ENCODE measurements around the gene CYSRT1.

The CYSRT1 gene

DNA sequence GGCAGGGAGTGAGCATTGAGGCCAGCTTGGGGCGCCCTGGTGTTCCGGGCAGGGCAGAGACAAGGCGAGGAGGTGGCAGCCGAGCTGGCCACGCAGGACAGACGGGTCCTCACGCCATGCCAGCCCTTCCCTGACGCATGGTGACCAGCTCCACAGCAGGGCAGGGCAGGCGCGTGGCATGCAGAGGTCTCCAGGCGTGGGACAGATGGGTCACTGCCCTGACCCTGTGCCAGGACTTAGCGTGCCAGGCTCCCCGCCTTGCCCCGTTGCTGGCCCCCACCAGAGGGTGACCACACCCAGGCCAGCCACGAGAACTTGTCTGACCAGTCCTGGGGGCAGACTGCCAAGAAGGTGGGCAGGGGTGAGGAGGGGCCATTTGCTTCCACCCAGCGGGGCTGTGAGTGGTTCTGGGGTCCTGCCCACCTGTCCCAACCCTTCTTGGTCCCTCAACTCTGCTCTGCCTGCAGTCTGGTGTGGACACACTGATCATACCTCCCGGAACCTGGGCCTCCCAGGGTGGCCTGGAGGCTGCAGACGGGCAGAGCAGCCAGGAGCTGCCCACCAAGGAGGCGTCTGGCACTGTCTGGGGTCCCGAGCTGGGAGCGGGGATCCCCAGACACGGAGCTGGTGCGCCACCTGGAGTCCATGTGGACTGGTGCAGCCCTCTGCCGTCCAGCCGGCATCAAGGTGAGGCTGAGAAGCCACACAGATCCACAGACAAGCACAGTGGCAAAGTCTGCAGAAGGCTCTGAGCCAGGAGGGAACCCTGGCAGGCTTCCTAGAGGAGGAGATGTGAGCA, 2.3 kb downstream of the CYSRT1 start, which contains the start of gene RNF224:
Gene RNF224, plus strand, starts transcription at position 449 of the 799 bp plus-strand sequence. CDS start 834 bp downstream, outside the sequence.
- no peaks in the 10 kb centered on the region for H3K9me3 Mint-ChIP-seq
- peak within 1 kb of the TSS; percentile 70 for H3K27ac Mint-ChIP-seq
- H3K4me1 Mint-ChIP-seq, result peaks cover 8% of the 10 kb centered on the region
- peak within 1 kb of the TSS; percentile 16 for H3K4me3 Mint-ChIP-seq
- H3K27me3 Mint-ChIP-seq, result peaks cover 2% of the 10 kb centered on the region
- no peaks in the 10 kb centered on the region for H3K36me3 Mint-ChIP-seq

- Mint-ChIP-seq H3K4me1 (peaks cover 6% of the 10 kb centered on the region), H3K9me3 (no peaks in the 10 kb centered on the region), H3K4me3 (no peak overlapping the region), H3K36me3 (no peaks in the 10 kb centered on the region), H3K27ac (peak overlapping the region; percentile 70), H3K27me3 (peaks cover 2% of the 10 kb centered on the region)
These were observed 3.0 kb downstream of the CYSRT1 start for GRCh38 chr9:137227853-137228505.

GRCh38 chr9:137228506-137228967, 3.6 kb downstream of the CYSRT1 start:
- Mint-ChIP-seq H3K27ac (no peak overlapping the region), H3K4me1 (peaks cover 4% of the 10 kb centered on the region), H3K4me3 (no peak overlapping the region), H3K36me3 (no peaks in the 10 kb centered on the region), H3K9me3 (no peaks in the 10 kb centered on the region), H3K27me3 (peaks cover 2% of the 10 kb centered on the region)

- peaks cover 2% of the 10 kb centered on the region for H3K27me3 Mint-ChIP-seq
- H3K9me3 Mint-ChIP-seq, result no peaks in the 10 kb centered on the region
- H3K36me3 Mint-ChIP-seq, result no peaks in the 10 kb centered on the region
- no peak overlapping the region for H3K27ac Mint-ChIP-seq
- peaks cover 4% of the 10 kb centered on the region for H3K4me1 Mint-ChIP-seq
- H3K4me3 Mint-ChIP-seq, result no peak overlapping the region
These were observed 4.3 kb downstream of the CYSRT1 start for GRCh38 chr9:137228968-137229896.

- Mint-ChIP-seq H3K9me3 (no peaks in the 10 kb centered on the region), H3K27ac (no peak overlapping the region), H3K4me1 (peaks cover 4% of the 10 kb centered on the region), H3K36me3 (no peaks in the 10 kb centered on the region), H3K4me3 (no peak overlapping the region), H3K27me3 (peaks cover 2% of the 10 kb centered on the region)
These were observed 5.1 kb downstream of the CYSRT1 start for GRCh38 chr9:137229903-137230704.

DNA sequence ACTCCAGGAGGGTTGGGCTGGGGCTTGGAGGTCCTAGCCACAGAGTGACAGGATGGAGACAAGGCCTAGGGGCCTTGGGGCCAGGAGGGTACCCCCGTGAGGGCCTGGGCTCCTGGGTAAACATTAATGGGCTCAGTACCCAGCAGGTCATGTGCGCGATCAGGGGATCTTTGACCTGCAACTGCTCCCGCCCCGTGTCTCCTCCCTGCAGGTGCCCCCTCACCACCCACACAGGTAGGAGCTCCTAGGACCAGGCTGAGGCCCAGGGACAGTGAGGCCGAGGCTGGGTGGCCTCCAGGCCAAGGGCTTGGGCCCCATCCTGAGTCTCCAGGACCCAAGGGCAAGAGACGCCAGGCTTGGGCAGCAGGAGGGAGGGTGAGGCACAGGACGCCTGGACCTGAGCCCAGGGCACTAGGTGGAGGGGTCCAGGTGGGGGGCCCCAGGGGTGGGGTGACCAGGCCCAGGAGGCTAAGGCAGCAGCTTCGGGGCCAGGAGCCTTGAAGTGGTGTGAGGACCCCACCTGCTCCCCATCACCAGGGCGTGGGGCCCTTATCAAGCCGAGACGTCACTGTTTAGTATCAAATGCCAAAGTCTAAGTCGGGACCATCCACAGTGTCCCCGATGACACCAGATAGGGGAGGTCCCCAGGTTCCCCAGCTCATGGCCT, 5.9 kb downstream of the CYSRT1 start, which contains the start of gene SLC34A3:
Gene SLC34A3, plus strand, starts transcription at position 197 of the 667 bp plus-strand sequence. CDS start 802 bp downstream, outside the sequence.
- Mint-ChIP-seq H3K36me3 (no peaks in the 10 kb centered on the region), H3K27ac (no peak within 1 kb of the TSS), H3K9me3 (no peaks in the 10 kb centered on the region), H3K4me3 (no peak within 1 kb of the TSS), H3K27me3 (peaks cover 2% of the 10 kb centered on the region), H3K4me1 (peaks cover 4% of the 10 kb centered on the region)

- Mint-ChIP-seq H3K9me3 (no peaks in the 10 kb centered on the region), H3K4me3 (no peak overlapping the region), H3K36me3 (no peaks in the 10 kb centered on the region), H3K27me3 (peaks cover 2% of the 10 kb centered on the region), H3K27ac (no peak overlapping the region), H3K4me1 (peaks cover 4% of the 10 kb centered on the region)
These were observed 6.5 kb downstream of the CYSRT1 start for GRCh38 chr9:137231372-137232039.

- Mint-ChIP-seq H3K4me1 (peaks cover 4% of the 10 kb centered on the region), H3K27ac (no peak overlapping the region), H3K9me3 (no peaks in the 10 kb centered on the region), H3K36me3 (no peaks in the 10 kb centered on the region), H3K27me3 (peaks cover 2% of the 10 kb centered on the region), H3K4me3 (no peak overlapping the region)
These were observed 7.1 kb downstream of the CYSRT1 start for GRCh38 chr9:137232101-137232500.

DNA sequence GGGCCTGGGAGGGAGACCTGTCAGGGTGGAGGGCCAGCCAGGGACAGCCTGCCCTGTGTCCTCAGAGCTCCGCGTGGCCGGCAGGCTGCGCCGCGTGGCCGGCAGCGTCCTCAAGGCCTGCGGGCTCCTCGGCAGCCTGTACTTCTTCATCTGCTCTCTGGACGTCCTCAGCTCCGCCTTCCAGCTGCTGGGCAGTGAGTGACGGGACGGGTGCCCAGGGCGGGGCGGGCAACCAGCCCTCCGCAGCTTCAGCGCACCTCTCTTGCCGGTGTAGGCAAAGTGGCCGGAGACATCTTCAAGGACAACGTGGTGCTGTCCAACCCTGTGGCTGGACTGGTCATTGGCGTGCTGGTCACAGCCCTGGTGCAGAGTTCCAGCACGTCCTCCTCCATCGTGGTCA, 7.5 kb downstream of the CYSRT1 start:
- Mint-ChIP-seq H3K27me3 (peaks cover 2% of the 10 kb centered on the region), H3K27ac (no peak overlapping the region)

DNA sequence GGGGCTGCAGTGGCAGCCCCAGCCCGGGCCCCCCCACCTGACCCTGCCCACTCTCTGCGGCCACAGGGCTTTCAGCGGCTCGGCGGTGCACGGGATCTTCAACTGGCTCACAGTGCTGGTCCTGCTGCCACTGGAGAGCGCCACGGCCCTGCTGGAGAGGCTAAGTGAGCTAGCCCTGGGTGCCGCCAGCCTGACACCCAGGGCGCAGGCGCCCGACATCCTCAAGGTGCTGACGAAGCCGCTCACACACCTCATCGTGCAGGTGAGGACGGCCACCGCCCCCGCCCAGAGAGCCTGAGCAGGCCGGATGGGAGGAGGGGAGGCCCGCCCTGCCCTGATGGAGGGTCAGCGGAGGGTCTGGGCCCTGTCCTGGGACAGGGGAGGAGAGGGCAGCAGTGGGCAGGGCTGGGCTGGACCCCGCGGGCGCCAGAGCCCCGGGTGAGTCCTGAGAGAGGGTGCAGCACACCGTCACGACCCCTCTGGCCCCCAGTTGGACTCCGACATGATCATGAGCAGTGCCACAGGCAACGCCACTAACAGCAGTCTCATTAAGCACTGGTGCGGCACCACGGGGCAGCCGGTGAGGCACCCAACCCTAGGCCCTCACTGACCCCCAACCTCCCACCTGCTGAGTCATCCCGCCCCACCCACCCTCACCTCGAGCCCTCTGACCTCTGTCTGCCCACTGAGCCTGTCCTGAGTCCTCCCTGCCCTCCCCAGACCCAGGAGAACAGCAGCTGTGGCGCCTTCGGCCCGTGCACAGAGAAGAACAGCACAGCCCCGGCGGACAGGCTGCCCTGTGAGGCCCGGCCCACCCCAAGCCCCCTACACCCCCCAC, 8.4 kb downstream of the CYSRT1 start:
- Mint-ChIP-seq H3K36me3 (no peaks in the 10 kb centered on the region), H3K9me3 (no peaks in the 10 kb centered on the region), H3K27me3 (no peaks in the 10 kb centered on the region), H3K4me3 (no peak overlapping the region), H3K4me1 (peaks cover 3% of the 10 kb centered on the region), H3K27ac (no peak overlapping the region)

More for the DNA sequence above, 7.5 kb downstream of the CYSRT1 start:
- Mint-ChIP-seq H3K4me3 (no peak overlapping the region), H3K4me1 (peaks cover 7% of the 10 kb centered on the region), H3K9me3 (no peaks in the 10 kb centered on the region), H3K36me3 (no peaks in the 10 kb centered on the region)

GRCh38 chr9:137234055-137234697, 9.2 kb downstream of the CYSRT1 start:
- Mint-ChIP-seq H3K4me3 (no peak overlapping the region), H3K9me3 (no peaks in the 10 kb centered on the region), H3K27ac (no peak overlapping the region), H3K36me3 (no peaks in the 10 kb centered on the region), H3K27me3 (no peaks in the 10 kb centered on the region), H3K4me1 (peaks cover 8% of the 10 kb centered on the region)

GRCh38 chr9:137234758-137235423, 9.9 kb downstream of the CYSRT1 start:
- H3K27ac Mint-ChIP-seq, result no peak overlapping the region
- H3K36me3 Mint-ChIP-seq, result no peaks in the 10 kb centered on the region
- H3K4me1 Mint-ChIP-seq, result peaks cover 9% of the 10 kb centered on the region
- H3K4me3 Mint-ChIP-seq, result no peak overlapping the region
- no peaks in the 10 kb centered on the region for H3K27me3 Mint-ChIP-seq
- no peaks in the 10 kb centered on the region for H3K9me3 Mint-ChIP-seq
